Stimulated activated CD8-positive, alpha-beta memory T cell treated with anti-CD3 and anti-CD28 coated beads, Interleukin-7, amount 100 ng/mL, for 4 hours (primary cell): ENCODE results near the gene RARRES2.
A peak's percentile ranks its signal among the peaks of the same experiment; 100 is the strongest.
"Not testable (repeated sequence)": the region's sequence is repeated elsewhere in the genome, so short reads cannot be mapped to it uniquely, and the experiment has no call there.

ENCODE experiments used
- DNase-seq, 2 donors: peaks; one replicate each; pipeline ENCODE4 v3.0.0-alpha.2; 2020; ENCODE audit warnings: low read depth in 2 of 2

The RARRES2 gene

GRCh38 chr7:150341263-150342120 lies at the start of gene RARRES2:
Gene RARRES2 (minus strand): TSS chr7:150341629. CDS start chr7:150340609, 1,020 bp downstream.
- DNase-seq: no peak

GRCh38 chr7:150390205-150390604 lies 48.8 kb upstream of the RARRES2 start:
- no peak for DNase-seq

- DNase-seq: no peak
Measured at GRCh38 chr7:150389532-150389816, 48.0 kb upstream of the RARRES2 start.

- DNase-seq: no peak
Measured at GRCh38 chr7:150388709-150389531, 47.5 kb upstream of the RARRES2 start.

- no peak for DNase-seq
Measured at GRCh38 chr7:150388306-150388705, 46.9 kb upstream of the RARRES2 start.

- not testable (repeated sequence) for DNase-seq
Measured at GRCh38 chr7:150385884-150386283, 44.5 kb upstream of the RARRES2 start.

- DNase-seq: no peak
Measured at GRCh38 chr7:150385302-150385723, 43.9 kb upstream of the RARRES2 start.

GRCh38 chr7:150384406-150385301 lies 43.2 kb upstream of the RARRES2 start:
- no peak for DNase-seq

GRCh38 chr7:150383710-150384397 lies 42.4 kb upstream of the RARRES2 start:
- no peak for DNase-seq

GRCh38 chr7:150382844-150383225 lies 41.4 kb upstream of the RARRES2 start:
- DNase-seq: no peak

GRCh38 chr7:150382123-150382843 lies 40.9 kb upstream of the RARRES2 start:
- no peak for DNase-seq

- no peak for DNase-seq
Measured at GRCh38 chr7:150381785-150382122, 40.3 kb upstream of the RARRES2 start.

- no peak for DNase-seq
Measured at GRCh38 chr7:150381096-150381495, 39.7 kb upstream of the RARRES2 start.

GRCh38 chr7:150380463-150380862 lies 39.0 kb upstream of the RARRES2 start:
- no peak for DNase-seq

- no peak for DNase-seq
Measured at GRCh38 chr7:150379441-150380379, 38.3 kb upstream of the RARRES2 start.

- peak; percentile 77 to 93 for DNase-seq
Measured at GRCh38 chr7:150378853-150379440, 37.5 kb upstream of the RARRES2 start, which contains the start of gene ZNF775. Gene ZNF775 (plus strand): TSS chr7:150379330. CDS start chr7:150388471, 9,141 bp downstream.

GRCh38 chr7:150378115-150378852 lies 36.9 kb upstream of the RARRES2 start:
- no peak for DNase-seq

GRCh38 chr7:150377635-150378034 lies 36.2 kb upstream of the RARRES2 start:
- no peak for DNase-seq
